B cell (primary cell): ENCODE measurements around the gene DSN1. TPM values are rescaled to one million over a fixed set of nuclear protein-coding genes. Genes with fewer than 3 reads are reported as not detected.

Source experiments
- ATAC-seq: fragments of 200-7000 bp; cut with Tn5 transposase; one replicate; pipeline ENCODE4 v1.10.0; 2021; ENCODE audit warnings: low read depth, mild to moderate bottlenecking, moderate number of reproducible peaks, moderate library complexity
- CTCF ChIA-PET: fragments of 350-600 bp; sonication (Branson Sonifier 250); formaldehyde crosslinking; loops from one replicate; lab custom pipeline; 2021; ENCODE audit warnings: antibody characterized with exemption, inconsistent platforms; lab: Charles Lee
- POLR2A ChIA-PET: fragments of 350-600 bp; sonication (Branson Sonifier 250); formaldehyde crosslinking; loops from one replicate; lab custom pipeline; 2021; ENCODE audit warnings: antibody characterized with exemption; lab: Charles Lee
- DNase-seq: peaks from one replicate; pipeline ENCODE4 v3.0.0; 2013
- H2AFZ ChIP-seq: 2 replicates; pipeline ENCODE4 v1.6.1; 2012; ENCODE audit warnings: mild to moderate bottlenecking, low read depth, low read length; ENCODE audit not compliant: insufficient read depth, poor library complexity, severe bottlenecking
- H3K27ac ChIP-seq, 2 donors: 1 replicate in 1 of 2; 2 replicates in 1 of 2; pipeline ENCODE4 v1.5.1; 2012 to 2013; ENCODE audit warnings: low read length in 2 of 2, mild to moderate bottlenecking in 2 of 2, moderate library complexity in 1 of 2
- H3K27me3 ChIP-seq, 4 experiments: fragments of 200-600 bp in 1 of 4; sonication (generic) in 1 of 4; replicated peaks in 1 of 4; 1 replicate in 2 of 4; 2 replicates in 2 of 4; pipeline versions ENCODE4 v1.6.1 to v1.7.0; 2013 to 2016; ENCODE audit warnings: low read length in 3 of 4, mild to moderate bottlenecking in 2 of 4, mixed read lengths in 1 of 4, moderate library complexity in 1 of 4; ENCODE audit not compliant: insufficient read depth in 4 of 4, control insufficient read depth in 3 of 4; ENCODE audit errors: control extremely low read depth in 1 of 4
- H3K36me3 ChIP-seq, 2 experiments: replicated peaks in 1 of 2; 1 replicate in 1 of 2; 2 replicates in 1 of 2; pipeline versions ENCODE4 v1.6.1 to v1.7.1; 2013; ENCODE audit warnings: low read length in 1 of 2; ENCODE audit not compliant: insufficient read depth in 2 of 2, control insufficient read depth in 1 of 2; ENCODE audit errors: control extremely low read depth in 1 of 2, extremely low read depth in 1 of 2
- H3K4me1 ChIP-seq, 2 donors: fragments of 200-600 bp in 1 of 2; sonication (generic) in 1 of 2; 1 replicate in 1 of 2; 2 replicates in 1 of 2; pipeline versions ENCODE4 v1.5.1 to v1.6.1; 2013 to 2017; ENCODE audit warnings: low read length in 2 of 2; ENCODE audit not compliant: control insufficient read depth in 2 of 2, insufficient read depth in 2 of 2
- H3K4me2 ChIP-seq: replicated peaks from 2 replicates; pipeline ENCODE3; 2012; ENCODE audit warnings: mild to moderate bottlenecking, low read depth, low read length; ENCODE audit not compliant: poor library complexity, severe bottlenecking
- H3K4me3 ChIP-seq, 5 experiments: fragments of 200-600 bp in 1 of 5; sonication (generic) in 1 of 5; 1 replicate in 3 of 5; 2 replicates in 2 of 5; pipeline versions ENCODE4 v1.5.1 to v1.7.0; 2011 to 2016; ENCODE audit warnings: low read length in 4 of 5, mild to moderate bottlenecking in 4 of 5, low read depth in 2 of 5, control low read depth in 1 of 5, moderate library complexity in 1 of 5; ENCODE audit not compliant: insufficient read depth in 1 of 5; ENCODE audit errors: control extremely low read depth in 1 of 5, extremely low read depth in 1 of 5
- H3K79me2 ChIP-seq: fragments of 200-600 bp; sonication (generic); one replicate; pipeline ENCODE4 v1.6.0; 2016; ENCODE audit warnings: low read length; ENCODE audit not compliant: control insufficient read depth, insufficient read depth
- H3K9ac ChIP-seq: fragments of 200-600 bp; sonication (generic); 2 replicates; pipeline ENCODE4 v1.6.1; 2017; ENCODE audit warnings: mild to moderate bottlenecking, low read length, moderate library complexity
- H3K9me3 ChIP-seq, 3 donors: one replicate each; pipeline versions ENCODE4 v1.6.1 to v1.7.1; 2013; ENCODE audit warnings: low read length in 2 of 3; ENCODE audit not compliant: control insufficient read depth in 2 of 3, insufficient read depth in 1 of 3; ENCODE audit errors: control extremely low read depth in 1 of 3
- H4K20me1 ChIP-seq: 2 replicates; pipeline ENCODE4 v1.6.0; 2012; ENCODE audit warnings: mild to moderate bottlenecking, low read length; ENCODE audit not compliant: insufficient read depth, control insufficient read depth, poor library complexity, severe bottlenecking
- H3K27ac Mint-ChIP-seq: one replicate; pipeline ENCODE4 v1.8.0; 2021; ENCODE audit warnings: mixed read lengths
- H3K27me3 Mint-ChIP-seq: one replicate; pipeline ENCODE4 v1.8.0; 2021; ENCODE audit warnings: mixed read lengths
- H3K4me1 Mint-ChIP-seq: one replicate; pipeline ENCODE4 v1.8.0; 2021; ENCODE audit warnings: mixed read lengths
- H3K4me3 Mint-ChIP-seq: one replicate; pipeline ENCODE4 v1.8.0; 2021; ENCODE audit warnings: mixed read lengths
- H3K9me3 Mint-ChIP-seq: one replicate; pipeline ENCODE4 v1.8.0; 2022; ENCODE audit warnings: mixed read lengths; ENCODE audit not compliant: insufficient read depth
- CTCF ChIP-seq: fragments of 200-600 bp; IDR thresholded peaks from one replicate; pipeline ENCODE4 v1.8.0; 2022; ENCODE audit warnings: antibody characterized with exemption, mild to moderate bottlenecking
- EZH2 ChIP-seq: IDR thresholded peaks from 2 replicates; pipeline ENCODE4 v1.6.1; 2012; ENCODE audit warnings: borderline replicate concordance, low read depth, mild to moderate bottlenecking, moderate library complexity, low read length; ENCODE audit not compliant: insufficient read depth, poor library complexity, severe bottlenecking
- WGBS: methylation state at CpG from one replicate; pipeline ENCODE4 v1.1.5; 2013; ENCODE audit warnings: missing lambda C conversion rate; ENCODE audit not compliant: insufficient coverage; 5-methylcytosine and 5-hydroxymethylcytosine counted together
- intact Hi-C: fragments of 100-400 bp; cut with micrococcal nuclease; formaldehyde crosslinking; loops from one replicate; pipeline ENCODE4 v1.10.0; 2022
- polyA plus RNA-seq: library from polyadenylated mRNA; depleted of rRNA; stranded (reverse); fragments of >200 nt; gene quantifications from 2 replicates; pipeline ENCODE4 v1.2.3, GENCODE V29; 2012
- total RNA-seq, 2 donors: library from RNA; stranded (reverse); fragments of 120-200 nt in 1 of 2; gene quantifications; 1 replicate in 1 of 2; 2 replicates in 1 of 2; pipeline versions ENCODE4 v1.2.3 to v1.2.4, GENCODE V29; 2013 to 2022

DSN1 gene
- total and polyA plus RNA-seq, 2 donors (not counting 1 experiment from before 2014, with no cell fraction given) = 13.2 to 17.1 TPM

GRCh38 chr20:36812594-36813463 is 39.3 kb upstream of the DSN1 start:
- H3K27ac Mint-ChIP-seq = no peak overlapping the region
- Histone ChIP-seq H3K27me3 (no peaks in the 10 kb centered on the region), H2AFZ (no peak overlapping the region), H3K79me2 (peaks cover 22% of the 10 kb centered on the region), H3K36me3 (peaks cover 0 to 40% of the 10 kb centered on the region in 2 experiments), H3K4me3 (no peak overlapping the region), H3K27ac (no peak overlapping the region), H3K4me1 (peaks cover 0 to 9% of the 10 kb centered on the region in 2 donors), H3K9me3 (no peaks in the 10 kb centered on the region), H4K20me1 (peaks cover 5% of the 10 kb centered on the region), H3K4me2 (no peak overlapping the region), H3K9ac (no peak overlapping the region)
- H3K9me3 Mint-ChIP-seq = no peaks in the 10 kb centered on the region
- no peak for TF ChIP-seq CTCF
- no peak for TF ChIP-seq EZH2
- no peak for DNase-seq
- POLR2A ChIA-PET = interaction anchor here (1.1 kb wide), 1 partner anchor 29 kb away, joined by 11 read pairs; no protein-coding TSS in a partner anchor
- ATAC-seq = no peak
- WGBS = 98% methylated on average over 8 of the region's 14 CpGs
- intact Hi-C loops = no loop called here
- H3K27me3 Mint-ChIP-seq = no peaks in the 10 kb centered on the region
- CTCF ChIA-PET = interaction anchor here (0.6 to 1.9 kb wide), 5 partner anchors 10 to 137 kb away, joined by 3 to 7 read pairs (median 3); a partner anchor contains a TSS
- H3K4me3 Mint-ChIP-seq = no peak overlapping the region
- H3K4me1 Mint-ChIP-seq = peaks cover 6% of the 10 kb centered on the region
